Heart left ventricle (tissue), 16 donors: ENCODE measurements around the gene MAGI1. TPM values are rescaled to one million over a fixed set of nuclear protein-coding genes. Genes with fewer than 3 reads are reported as not detected.

Experiments
- ATAC-seq, 4 donors: fragments of 200-7000 bp; cut with Tn5 transposase; one replicate each; pipeline ENCODE4 v1.9.1; 2020 to 2022; ENCODE audit warnings: moderate library complexity in 4 of 4, mild to moderate bottlenecking in 3 of 4, moderate number of reproducible peaks in 1 of 4
- DNase-seq, 5 donors: peaks; one replicate each; pipeline ENCODE4 v3.0.0-alpha.2; 2020
- H3K27ac ChIP-seq, 12 donors: fragments of 200-600 bp; sonication (generic) in 4 of 12; one replicate each; pipeline versions ENCODE4 v1.5.0 to v1.8.0; 2016 to 2022; ENCODE audit warnings: mild to moderate bottlenecking in 2 of 12
- H3K27me3 ChIP-seq, 9 donors: fragments of 200-600 bp; sonication (generic) in 2 of 9; one replicate each; pipeline versions ENCODE4 v1.5.1 to v1.8.0; 2016 to 2022; ENCODE audit warnings: mild to moderate bottlenecking in 3 of 9
- H3K36me3 ChIP-seq, 9 donors: fragments of 200-600 bp; sonication (generic) in 2 of 9; one replicate each; pipeline versions ENCODE4 v1.5.0 to v1.8.0; 2018 to 2022; ENCODE audit warnings: mild to moderate bottlenecking in 2 of 9
- H3K4me1 ChIP-seq, 12 donors: fragments of 200-600 bp; sonication (generic) in 4 of 12; one replicate each; pipeline versions ENCODE4 v1.5.0 to v1.8.0; 2016 to 2022; ENCODE audit warnings: mild to moderate bottlenecking in 3 of 12
- H3K4me3 ChIP-seq, 12 donors: fragments of 200-600 bp; sonication (generic) in 4 of 12; one replicate each; pipeline versions ENCODE4 v1.5.0 to v1.8.0; 2017 to 2022; ENCODE audit warnings: mild to moderate bottlenecking in 9 of 12, moderate library complexity in 4 of 12
- H3K9me3 ChIP-seq, 12 donors: fragments of 200-600 bp; sonication (generic) in 4 of 12; one replicate each; pipeline versions ENCODE4 v1.5.0 to v1.8.0; 2016 to 2022; ENCODE audit warnings: mild to moderate bottlenecking in 1 of 12
- POLR2A ChIP-seq, 2 donors: fragments of 450-650 bp; IDR thresholded peaks; one replicate each; pipeline ENCODE4 v1.6.1; 2017; ENCODE audit warnings: antibody characterized with exemption in 2 of 2, mild to moderate bottlenecking in 2 of 2, moderate library complexity in 2 of 2
- WGBS, 4 donors: extraction: QIAGEN DNeasy Blood & Tissue Kit in 2 of 4; methylation state at CpG; one replicate each; pipeline versions ENCODE4 v1.1.5 to v1.1.7; 2013 to 2018; 5-methylcytosine and 5-hydroxymethylcytosine counted together
- intact Hi-C, 10 donors: fragments of 100-400 bp; cut with DNase I; formaldehyde crosslinking; loops; one replicate each; pipeline versions ENCODE4 v1.11.1 to v1.14.2; 2022
- polyA plus RNA-seq, 2 donors: library from polyadenylated mRNA; stranded (reverse); fragments of 200-250 nt; gene quantifications; one replicate each; pipeline ENCODE4 v1.2.3, GENCODE V29; 2013
- total RNA-seq, 9 donors: library from RNA; depleted of rRNA in 2 of 9; stranded (reverse); fragments of >200 nt in 2 of 9; fragmentation: NEBNext Ultra II Directional in 3 of 9; extraction: Animal tissue kit (Norgen Biotek cat#: 25700) in 3 of 9; gene quantifications; one replicate each; pipeline versions ENCODE4 v1.1.0 to v1.2.4, GENCODE V29; 2016 to 2023
- TF ChIP-seq, protein P1 (sequence below), 12 donors: fragments of 200-600 bp; sonication (generic) in 4 of 12; IDR thresholded peaks; one replicate each; pipeline versions ENCODE4 v1.5.0 to v1.8.0; 2018 to 2022; ENCODE audit warnings: antibody characterized with exemption in 12 of 12, mild to moderate bottlenecking in 5 of 12
- donor health status: ischemic (EF 13 %, LVEDD 7.1; RV severe dilation, severe dysfunction).
- donor health status: healthy with polysubstance abuse.
- donor health status: DM: no; HTN: yes; CAD: no.
- donor health status: DM: no; HTN: no; CAD: no.
- donor health status: ischemic (EF 25% LVEDD 6.9; RV normal size, moderate dysfunction).
- donor health status: ischemic (EF 25% LVEDD 5.7; RV mildly dilated, moderate dysfunction).
- donor health status: healthy.
- donor health status: DM: yes; HTN: yes; CAD: no.
- donor health status: ischemic (EF 35%, LVEDD 5.7; RV mildly dilated, moderate dysfunction).
- donor health status: nonischemic (EF 11% LVEDD 7.7; RV severe dilation, severe dysfunction).
- donor health status: DM: yes; HTN: yes; CAD: no.
- donor health status: PGD.
- donor health status: ischemic (EF 29% LVEDD 5.4; RV normal size, mild dysfunction).
- donor health status: nonischemic (EF 23%, LVEDD 6.1; RV moderate dilation, normal function).

The MAGI1 gene
- total and polyA plus RNA-seq, 11 donors, result 18.5 to 52.1 (median 31.4) TPM

DNA sequence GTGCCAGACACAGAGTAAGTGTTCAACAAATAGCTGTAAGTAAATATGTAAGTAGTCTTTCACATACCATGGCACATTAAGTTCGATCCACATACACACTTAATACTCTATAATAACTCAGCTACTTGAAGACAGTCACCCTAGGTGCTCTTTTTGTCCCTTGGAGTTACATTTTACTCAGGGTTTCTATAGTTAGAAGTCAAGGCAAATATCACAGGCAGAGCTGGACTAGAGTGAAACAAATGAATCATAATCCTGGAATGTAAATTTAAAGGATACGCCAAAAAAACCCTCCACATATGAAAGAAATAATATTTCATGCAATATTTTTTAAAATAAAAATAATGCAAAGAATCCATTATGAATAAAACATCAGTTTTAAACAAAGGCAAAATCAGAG, 461.8 kb downstream of the MAGI1 start:
- Histone ChIP-seq H3K27ac (peak overlapping the region in 9 of 12 donors; percentile 12 to 65 (median 42)), H3K4me1 (peaks cover 0 to 30% (median 2%) of the 10 kb centered on the region in 12 donors), H3K4me3 (no peak overlapping the region), H3K9me3 (peaks cover 0 to 24% (median 0%) of the 10 kb centered on the region in 12 donors), H3K27me3 (no peaks in the 10 kb centered on the region), H3K36me3 (no peaks in the 10 kb centered on the region)
- WGBS, 4 donors, result 52 to 66% (median 57%) methylated on average over 2 of the region's 2 CpGs
- intact Hi-C loops, result loop anchor here in 1 of 10 donors (5.0 kb wide), 1 partner anchor 45 kb away; no protein-coding TSS in a partner anchor
- DNase-seq, result no peak
- no peak for TF ChIP-seq POLR2A (IDR thresholded peaks at IDR 0.05)
- TF ChIP-seq, protein P1, sequence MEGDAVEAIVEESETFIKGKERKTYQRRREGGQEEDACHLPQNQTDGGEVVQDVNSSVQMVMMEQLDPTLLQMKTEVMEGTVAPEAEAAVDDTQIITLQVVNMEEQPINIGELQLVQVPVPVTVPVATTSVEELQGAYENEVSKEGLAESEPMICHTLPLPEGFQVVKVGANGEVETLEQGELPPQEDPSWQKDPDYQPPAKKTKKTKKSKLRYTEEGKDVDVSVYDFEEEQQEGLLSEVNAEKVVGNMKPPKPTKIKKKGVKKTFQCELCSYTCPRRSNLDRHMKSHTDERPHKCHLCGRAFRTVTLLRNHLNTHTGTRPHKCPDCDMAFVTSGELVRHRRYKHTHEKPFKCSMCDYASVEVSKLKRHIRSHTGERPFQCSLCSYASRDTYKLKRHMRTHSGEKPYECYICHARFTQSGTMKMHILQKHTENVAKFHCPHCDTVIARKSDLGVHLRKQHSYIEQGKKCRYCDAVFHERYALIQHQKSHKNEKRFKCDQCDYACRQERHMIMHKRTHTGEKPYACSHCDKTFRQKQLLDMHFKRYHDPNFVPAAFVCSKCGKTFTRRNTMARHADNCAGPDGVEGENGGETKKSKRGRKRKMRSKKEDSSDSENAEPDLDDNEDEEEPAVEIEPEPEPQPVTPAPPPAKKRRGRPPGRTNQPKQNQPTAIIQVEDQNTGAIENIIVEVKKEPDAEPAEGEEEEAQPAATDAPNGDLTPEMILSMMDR (IDR thresholded peaks at IDR 0.05), result no peak
- peak in 3 of 4 donors; percentile 35 to 67 (median 59) for ATAC-seq

DNA sequence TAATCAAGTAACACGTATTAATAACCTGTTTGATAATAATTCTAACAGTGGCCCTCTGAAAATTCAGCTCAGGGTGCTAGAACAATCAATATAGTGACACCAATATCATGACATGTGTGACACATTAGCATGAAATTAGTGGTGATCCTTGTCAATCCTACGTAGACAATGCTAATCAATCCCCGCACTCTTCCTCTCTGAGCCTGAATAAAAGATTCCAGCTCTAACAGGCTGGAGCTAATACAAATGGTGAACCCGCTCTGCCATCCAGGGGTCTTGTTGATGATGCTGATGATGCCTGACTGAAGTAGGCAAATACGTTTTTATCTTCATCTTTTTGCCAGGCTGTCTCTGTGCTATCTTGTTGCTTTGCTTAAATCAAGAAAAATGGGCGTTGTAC, 462.5 kb downstream of the MAGI1 start:
- intact Hi-C loops, result loop anchor here in 1 of 10 donors (5.0 kb wide), 1 partner anchor 46 kb away; no protein-coding TSS in a partner anchor
- DNase-seq, result no peak
- peaks cover 0 to 29% (median 3%) of the 10 kb centered on the region in 12 donors for H3K4me1 ChIP-seq
- no peak for TF ChIP-seq POLR2A (IDR thresholded peaks at IDR 0.05)
- TF ChIP-seq, protein P1 (IDR thresholded peaks at IDR 0.05), result no peak
- H3K36me3 ChIP-seq, result no peaks in the 10 kb centered on the region
- no peaks in the 10 kb centered on the region for H3K27me3 ChIP-seq
- 86 to 92% (median 88%) methylated on average over 6 of the region's 6 CpGs for WGBS, 4 donors
- no peak overlapping the region for H3K4me3 ChIP-seq
- H3K9me3 ChIP-seq, result peaks cover 0 to 24% (median 0%) of the 10 kb centered on the region in 12 donors
- peak overlapping the region in 5 of 12 donors; percentile 42 to 65 (median 46) for H3K27ac ChIP-seq
- ATAC-seq, result no peak

DNA sequence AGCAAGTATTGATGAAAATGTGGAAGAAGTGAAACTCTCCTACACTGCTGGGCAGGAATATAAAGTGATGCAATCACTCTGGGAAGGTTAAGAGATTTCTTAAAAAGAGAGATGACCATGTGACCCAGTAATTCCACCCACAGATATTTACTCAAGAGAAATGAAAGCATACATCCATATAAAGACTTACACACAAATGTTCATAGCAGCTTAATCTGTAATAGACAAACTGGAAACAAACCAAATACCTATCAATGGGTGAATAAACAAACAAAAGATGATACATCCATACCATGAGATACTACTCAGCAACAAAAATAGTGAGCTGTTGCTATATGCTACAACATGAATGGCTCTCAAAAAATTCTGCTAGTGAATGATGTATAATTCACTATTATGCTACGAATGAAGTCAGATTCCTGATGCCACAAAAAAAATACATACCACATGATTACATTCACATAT, 463.3 kb downstream of the MAGI1 start:
- Histone ChIP-seq H3K4me1 (peaks cover 0 to 22% (median 3%) of the 10 kb centered on the region in 12 donors), H3K27ac (no peak overlapping the region), H3K27me3 (no peaks in the 10 kb centered on the region), H3K4me3 (no peak overlapping the region), H3K36me3 (no peaks in the 10 kb centered on the region), H3K9me3 (peaks cover 0 to 24% (median 0%) of the 10 kb centered on the region in 12 donors)
- TF ChIP-seq POLR2A (IDR thresholded peaks at IDR 0.05), result no peak
- TF ChIP-seq, protein P1 (IDR thresholded peaks at IDR 0.05), result no peak
- ATAC-seq (no peak), DNase-seq (no peak)
- intact Hi-C loops, result loop anchor here in 1 of 10 donors (5.0 kb wide), 1 partner anchor 47 kb away; no protein-coding TSS in a partner anchor
- WGBS, 4 donors, result 62 to 82% (median 81%) methylated on average over 1 of the region's 1 CpG

DNA sequence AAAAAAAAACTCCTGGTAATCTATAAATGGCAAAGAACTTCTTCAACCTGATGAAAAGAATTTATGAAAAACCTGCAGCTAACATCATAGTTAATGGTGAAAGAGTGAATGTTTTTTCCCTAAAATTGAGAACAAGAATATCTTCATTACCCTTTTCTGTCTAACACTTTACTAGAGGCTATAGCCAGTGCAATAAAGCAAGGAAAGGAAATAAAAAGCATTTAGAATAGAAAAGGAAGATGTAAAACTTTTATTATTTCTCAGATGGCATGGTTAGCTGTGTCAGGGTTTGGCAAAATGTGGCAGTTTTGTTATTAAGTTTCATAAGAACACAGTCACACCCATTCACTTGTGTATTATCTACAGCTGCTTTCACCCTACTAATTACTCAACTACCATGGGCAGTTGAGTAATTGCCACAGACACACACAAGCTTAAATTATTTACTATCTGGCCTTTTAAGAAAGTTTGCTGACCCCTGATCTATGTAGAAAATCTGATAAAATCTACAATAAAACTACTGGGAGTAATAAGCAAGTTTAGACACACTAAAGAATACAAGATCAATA, 465.1 kb downstream of the MAGI1 start:
- H3K4me1 ChIP-seq, result peaks cover 0 to 23% (median 7%) of the 10 kb centered on the region in 12 donors
- intact Hi-C loops, result no loop called here

More for the DNA sequence above, 465.1 kb downstream of the MAGI1 start:
- H3K4me3 ChIP-seq, result no peak overlapping the region
- TF ChIP-seq, protein P1 (IDR thresholded peaks at IDR 0.05), result no peak
- no peak for TF ChIP-seq POLR2A (IDR thresholded peaks at IDR 0.05)
- DNase-seq (no peak), ATAC-seq (no peak)
- H3K27ac ChIP-seq, result no peak overlapping the region
- no peaks in the 10 kb centered on the region for H3K36me3 ChIP-seq
- H3K9me3 ChIP-seq, result peaks cover 0 to 24% (median 0%) of the 10 kb centered on the region in 12 donors
- H3K27me3 ChIP-seq, result no peaks in the 10 kb centered on the region
